Stimulated activated naive CD8-positive, alpha-beta T cell treated with anti-CD3 and anti-CD28 coated beads, Interleukin-15, Interleukin-2, amounts not matched to agents 100 ng/mL and 50 ng/mL, for 24 hours (primary cell): ENCODE results near the gene IGFBP7.
"Not testable (repeated sequence)": the region's sequence is repeated elsewhere in the genome, so short reads cannot be mapped to it uniquely, and the experiment has no call there.

ENCODE experiments used
- H3K27ac Mint-ChIP-seq: one replicate; pipeline ENCODE4 v1.8.0; 2021; ENCODE audit warnings: mild to moderate bottlenecking, mixed read lengths
- H3K27me3 Mint-ChIP-seq: one replicate; pipeline ENCODE4 v1.8.0; 2021; ENCODE audit warnings: mixed read lengths
- H3K36me3 Mint-ChIP-seq: one replicate; pipeline ENCODE4 v1.8.0; 2021; ENCODE audit warnings: low read depth, mixed read lengths
- H3K4me1 Mint-ChIP-seq: one replicate; pipeline ENCODE4 v1.8.0; 2021; ENCODE audit warnings: low read depth, mixed read lengths
- H3K4me3 Mint-ChIP-seq: one replicate; pipeline ENCODE4 v1.8.0; 2021; ENCODE audit warnings: mild to moderate bottlenecking, mixed read lengths
- H3K9me3 Mint-ChIP-seq: one replicate; pipeline ENCODE4 v1.8.0; 2021; ENCODE audit warnings: mixed read lengths

The IGFBP7 gene

DNA sequence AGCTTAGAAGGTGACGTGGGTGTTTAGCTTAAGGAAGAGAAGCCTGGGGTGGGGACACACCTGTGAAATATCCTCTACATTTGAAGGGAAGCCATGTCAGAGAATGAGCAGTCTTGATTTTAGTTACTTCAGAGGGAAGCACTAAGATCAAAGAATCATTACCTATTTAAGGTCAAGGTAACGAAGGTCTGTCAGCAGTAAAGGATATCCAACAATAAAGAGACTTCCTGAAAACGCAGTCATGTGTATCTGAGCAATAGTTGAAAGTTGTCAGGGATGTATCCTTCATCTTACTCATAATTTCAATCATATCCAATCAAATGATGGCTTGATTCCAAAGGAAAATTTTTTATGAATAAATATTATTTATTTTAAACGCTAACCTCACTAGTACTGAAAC, 33.5 kb downstream of the IGFBP7 start:
- H3K9me3 Mint-ChIP-seq: no peaks in the 10 kb centered on the region
- H3K36me3 Mint-ChIP-seq: no peaks in the 10 kb centered on the region
- peaks cover 4% of the 10 kb centered on the region for H3K4me1 Mint-ChIP-seq
- no peaks in the 10 kb centered on the region for H3K27me3 Mint-ChIP-seq
- no peak overlapping the region for H3K4me3 Mint-ChIP-seq
- no peak overlapping the region for H3K27ac Mint-ChIP-seq

- H3K4me1 Mint-ChIP-seq: no peaks in the 10 kb centered on the region
- no peak overlapping the region for H3K27ac Mint-ChIP-seq
- no peaks in the 10 kb centered on the region for H3K9me3 Mint-ChIP-seq
- H3K27me3 Mint-ChIP-seq: no peaks in the 10 kb centered on the region
- H3K4me3 Mint-ChIP-seq: no peak overlapping the region
- H3K36me3 Mint-ChIP-seq: no peaks in the 10 kb centered on the region
Observed at GRCh38 chr4:57075367-57075766, 34.8 kb downstream of the IGFBP7 start.

DNA sequence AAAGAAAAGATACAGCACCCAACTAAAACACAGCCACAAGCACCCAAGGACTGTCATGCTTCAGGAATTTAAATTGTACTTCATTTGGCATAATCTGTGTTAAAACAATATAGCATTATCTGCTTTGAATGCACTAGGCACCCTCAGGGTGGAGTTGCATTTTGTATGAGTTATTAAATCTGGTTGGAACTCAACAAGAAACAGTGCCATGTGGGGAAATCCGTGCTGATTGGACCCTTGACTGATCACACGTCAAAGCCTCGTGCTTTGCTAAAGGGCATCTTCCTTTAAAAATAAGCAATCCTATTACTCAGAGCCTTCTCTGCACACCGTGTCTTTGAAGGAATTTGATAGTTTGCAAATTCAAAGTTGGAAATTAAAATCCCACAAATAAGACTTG, 35.4 kb downstream of the IGFBP7 start:
- no peaks in the 10 kb centered on the region for H3K4me1 Mint-ChIP-seq
- no peaks in the 10 kb centered on the region for H3K27me3 Mint-ChIP-seq
- H3K4me3 Mint-ChIP-seq: no peak overlapping the region
- no peak overlapping the region for H3K27ac Mint-ChIP-seq
- no peaks in the 10 kb centered on the region for H3K9me3 Mint-ChIP-seq
- no peaks in the 10 kb centered on the region for H3K36me3 Mint-ChIP-seq

- Mint-ChIP-seq H3K4me1 (no peaks in the 10 kb centered on the region), H3K4me3 (no peak overlapping the region), H3K9me3 (no peaks in the 10 kb centered on the region), H3K36me3 (no peaks in the 10 kb centered on the region), H3K27ac (no peak overlapping the region), H3K27me3 (no peaks in the 10 kb centered on the region)
Observed at GRCh38 chr4:57073559-57073958, 36.6 kb downstream of the IGFBP7 start.

GRCh38 chr4:57071326-57071725, 38.9 kb downstream of the IGFBP7 start:
- Mint-ChIP-seq H3K4me3 (no peak overlapping the region), H3K27me3 (no peaks in the 10 kb centered on the region), H3K9me3 (no peaks in the 10 kb centered on the region), H3K36me3 (no peaks in the 10 kb centered on the region), H3K4me1 (no peaks in the 10 kb centered on the region), H3K27ac (no peak overlapping the region)

DNA sequence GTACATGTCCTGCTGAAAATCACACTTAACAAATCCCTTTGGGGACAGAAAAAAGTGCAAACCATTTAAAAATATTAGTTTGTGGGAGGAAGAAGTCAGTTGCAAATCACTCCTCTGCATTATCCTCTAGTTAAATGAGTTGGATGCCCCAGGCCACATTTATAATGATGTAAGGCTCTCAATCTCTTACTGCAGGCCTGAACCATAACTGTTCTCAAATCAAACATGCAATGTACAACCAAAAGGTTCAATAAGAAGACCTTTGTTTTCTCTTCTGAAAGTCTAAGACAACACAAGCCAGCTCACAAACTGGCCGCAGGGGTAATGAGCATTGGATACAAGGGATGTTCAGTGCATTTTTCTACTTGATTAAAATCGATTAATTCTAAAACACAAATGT, 39.7 kb downstream of the IGFBP7 start:
- no peaks in the 10 kb centered on the region for H3K4me1 Mint-ChIP-seq
- H3K27me3 Mint-ChIP-seq: no peaks in the 10 kb centered on the region
- no peak overlapping the region for H3K27ac Mint-ChIP-seq
- no peak overlapping the region for H3K4me3 Mint-ChIP-seq
- no peaks in the 10 kb centered on the region for H3K36me3 Mint-ChIP-seq
- no peaks in the 10 kb centered on the region for H3K9me3 Mint-ChIP-seq

DNA sequence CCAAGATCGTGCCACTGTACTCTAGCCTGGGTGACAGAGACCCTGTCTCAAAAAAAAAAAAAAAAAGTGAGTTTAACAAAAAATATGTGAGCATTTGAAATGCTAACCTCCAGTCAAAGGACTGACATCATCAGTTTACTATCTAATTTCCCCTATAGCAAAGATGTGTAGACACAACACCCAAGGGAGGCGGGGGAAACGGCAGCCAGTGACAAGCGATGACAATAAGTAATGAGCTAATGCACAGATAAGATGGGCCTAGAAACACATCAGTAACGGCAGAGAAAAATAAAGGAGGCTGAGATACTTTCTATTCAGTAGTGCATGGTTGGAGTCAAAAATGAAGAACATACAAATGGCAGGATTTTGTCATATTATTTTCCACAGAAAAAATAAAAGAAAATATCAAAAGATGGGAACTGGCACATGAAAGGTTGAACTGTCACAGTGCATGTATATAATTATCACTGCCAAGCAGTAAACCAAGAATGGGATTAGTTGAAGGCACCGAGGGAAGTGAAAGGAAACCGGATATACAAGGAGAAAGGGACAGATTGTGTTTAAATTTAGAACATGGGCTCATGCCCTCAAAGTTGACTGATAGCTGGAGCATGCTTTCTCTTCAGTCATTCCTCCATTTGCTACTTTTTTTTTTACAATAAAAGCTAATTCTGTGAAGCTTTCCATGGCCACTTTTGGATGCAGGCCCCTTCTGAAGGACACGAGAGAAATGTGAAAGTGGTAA, 41.8 kb downstream of the IGFBP7 start:
- H3K4me1 Mint-ChIP-seq: no peaks in the 10 kb centered on the region
- no peaks in the 10 kb centered on the region for H3K36me3 Mint-ChIP-seq
- H3K27me3 Mint-ChIP-seq: no peaks in the 10 kb centered on the region
- H3K4me3 Mint-ChIP-seq: no peak overlapping the region
- H3K9me3 Mint-ChIP-seq: no peaks in the 10 kb centered on the region
- H3K27ac Mint-ChIP-seq: no peak overlapping the region

DNA sequence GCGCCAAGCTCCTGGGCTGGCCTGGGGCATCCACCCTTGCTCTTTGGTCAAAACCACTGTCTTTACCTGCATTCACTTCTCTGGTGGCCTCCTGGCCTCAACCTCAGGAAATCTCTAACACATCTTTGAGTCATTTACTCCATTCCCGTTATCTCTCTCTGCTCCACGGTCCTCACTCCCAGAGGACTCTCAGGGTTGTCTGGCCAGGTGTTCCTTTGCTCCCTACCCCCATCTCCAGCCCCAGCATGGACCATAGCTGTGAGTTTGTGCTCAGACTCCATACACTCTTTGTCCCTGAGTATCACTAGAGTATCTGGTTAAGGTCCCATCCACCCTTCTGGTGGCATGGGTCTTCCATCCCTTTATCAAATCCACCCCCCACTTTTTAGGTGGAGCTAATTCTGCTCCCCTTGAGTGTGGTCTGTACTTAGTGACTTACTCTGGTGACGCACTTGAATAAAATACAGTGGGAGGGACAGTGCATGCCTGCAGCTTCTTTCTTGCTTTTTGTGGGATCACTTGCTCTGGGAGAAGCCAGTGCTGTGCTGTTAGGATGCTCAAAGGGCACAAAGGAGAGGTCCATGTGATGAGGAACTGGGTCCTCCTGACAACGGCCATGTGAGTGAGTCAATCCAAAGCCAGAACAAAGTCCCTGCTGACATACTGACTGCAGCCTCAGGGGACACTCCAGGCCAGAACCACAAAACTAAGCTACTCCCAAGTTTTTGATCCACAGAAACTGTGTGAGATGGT, 44.3 kb downstream of the IGFBP7 start:
- H3K9me3 Mint-ChIP-seq: no peaks in the 10 kb centered on the region
- no peaks in the 10 kb centered on the region for H3K4me1 Mint-ChIP-seq
- no peaks in the 10 kb centered on the region for H3K36me3 Mint-ChIP-seq

DNA sequence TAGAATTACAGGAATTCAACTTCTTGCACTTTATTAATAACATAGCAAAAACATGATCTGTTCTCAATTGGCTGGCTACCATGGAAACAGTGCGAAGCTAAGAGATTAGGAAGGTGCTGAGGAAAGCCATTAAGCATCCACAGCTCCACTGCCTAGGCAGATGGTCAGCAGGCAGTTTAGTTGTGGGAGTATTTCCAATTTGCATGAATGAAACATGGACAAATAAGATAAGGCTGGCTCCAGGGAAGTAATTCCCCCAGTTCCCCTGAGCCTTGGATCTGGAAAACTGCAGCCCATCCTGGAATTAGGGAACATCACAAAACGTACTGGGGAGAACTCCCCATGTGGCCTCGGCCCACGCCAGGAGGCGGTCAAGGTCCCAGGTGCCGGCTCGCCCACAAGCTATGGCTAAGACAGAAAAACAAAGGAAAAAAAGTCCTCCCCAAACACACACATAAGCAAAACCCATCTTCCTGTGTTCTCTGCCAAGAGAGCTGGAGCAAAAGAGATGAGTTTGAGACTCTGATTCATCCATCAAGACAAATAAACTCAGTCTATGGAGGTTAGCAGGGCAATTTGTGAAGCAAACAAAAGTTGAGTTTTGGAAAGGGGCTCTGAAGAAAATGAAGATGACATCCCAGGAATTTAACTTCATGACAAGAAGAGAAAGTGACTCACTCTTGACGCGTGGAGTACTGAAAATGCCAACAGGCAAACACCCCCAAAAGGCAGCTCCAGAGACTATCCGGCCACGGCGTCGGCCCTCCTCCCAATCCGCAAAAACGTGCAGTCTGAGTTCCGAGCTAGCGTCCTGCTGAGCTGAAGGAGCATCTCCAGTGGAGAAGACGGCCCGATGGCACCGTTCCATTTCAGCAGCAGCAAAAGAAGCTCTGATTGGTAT, 45.1 kb downstream of the IGFBP7 start:
- H3K36me3 Mint-ChIP-seq: no peaks in the 10 kb centered on the region
- H3K27ac Mint-ChIP-seq: no peak overlapping the region
- no peaks in the 10 kb centered on the region for H3K9me3 Mint-ChIP-seq
- H3K4me1 Mint-ChIP-seq: no peaks in the 10 kb centered on the region
- H3K4me3 Mint-ChIP-seq: no peak overlapping the region
- no peaks in the 10 kb centered on the region for H3K27me3 Mint-ChIP-seq

More for the DNA sequence above, 44.3 kb downstream of the IGFBP7 start:
- no peaks in the 10 kb centered on the region for H3K27me3 Mint-ChIP-seq
- no peak overlapping the region for H3K4me3 Mint-ChIP-seq
- no peak overlapping the region for H3K27ac Mint-ChIP-seq

GRCh38 chr4:57064120-57064519, 46.1 kb downstream of the IGFBP7 start:
- no peak overlapping the region for H3K4me3 Mint-ChIP-seq
- peaks cover 3% of the 10 kb centered on the region for H3K27me3 Mint-ChIP-seq

DNA sequence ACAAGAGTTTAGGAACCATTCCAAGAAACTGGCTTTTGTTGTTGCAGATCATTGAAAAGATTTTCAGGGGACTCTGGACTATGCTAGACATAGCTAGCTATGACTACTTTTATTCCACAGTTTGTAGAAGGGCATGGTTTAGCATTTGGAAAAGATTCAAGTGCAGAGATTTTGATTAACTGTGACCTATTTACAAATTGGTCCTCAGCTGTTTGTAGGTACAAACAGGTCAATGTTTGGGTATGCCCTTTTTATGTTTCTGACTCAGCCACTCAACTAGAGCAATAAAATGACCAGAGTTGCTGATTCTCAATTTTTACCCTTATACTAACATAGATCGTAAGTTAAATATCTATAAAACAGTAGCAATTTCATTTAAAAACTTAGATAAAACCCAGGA, 46.7 kb downstream of the IGFBP7 start:
- Mint-ChIP-seq H3K36me3 (no peaks in the 10 kb centered on the region), H3K27me3 (peaks cover 8% of the 10 kb centered on the region), H3K4me3 (no peak overlapping the region), H3K9me3 (no peaks in the 10 kb centered on the region), H3K27ac (no peak overlapping the region), H3K4me1 (no peaks in the 10 kb centered on the region)

More at GRCh38 chr4:57064120-57064519, 46.1 kb downstream of the IGFBP7 start:
- no peaks in the 10 kb centered on the region for H3K9me3 Mint-ChIP-seq
- H3K36me3 Mint-ChIP-seq: no peaks in the 10 kb centered on the region
- H3K27ac Mint-ChIP-seq: no peak overlapping the region
- H3K4me1 Mint-ChIP-seq: no peaks in the 10 kb centered on the region

- H3K9me3 Mint-ChIP-seq: no peaks in the 10 kb centered on the region
- no peaks in the 10 kb centered on the region for H3K36me3 Mint-ChIP-seq
- H3K4me1 Mint-ChIP-seq: no peaks in the 10 kb centered on the region
Observed at GRCh38 chr4:57061395-57061794, 48.8 kb downstream of the IGFBP7 start.

DNA sequence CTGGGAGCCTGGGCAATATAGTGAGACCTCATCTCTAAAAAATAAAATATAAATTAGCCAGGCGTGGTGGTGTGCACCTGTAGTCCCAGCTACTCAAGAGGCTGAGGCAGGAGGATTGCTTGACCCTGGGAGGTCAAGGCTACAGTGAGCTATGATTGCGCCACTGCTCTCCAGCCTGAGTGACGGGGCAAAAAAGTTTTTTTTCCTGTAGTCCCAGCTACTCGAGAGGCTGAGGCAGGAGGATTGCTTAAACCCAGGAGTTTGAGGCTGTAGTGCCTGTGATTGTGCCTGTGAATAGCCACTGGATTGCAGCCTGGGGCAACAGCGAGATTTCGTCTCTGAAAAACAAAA, 49.5 kb downstream of the IGFBP7 start:
- H3K4me1 Mint-ChIP-seq, H3K9me3 Mint-ChIP-seq, H3K27ac Mint-ChIP-seq, H3K4me3 Mint-ChIP-seq, H3K36me3 Mint-ChIP-seq: not testable (repeated sequence)
- peaks cover 21% of the 10 kb centered on the region for H3K27me3 Mint-ChIP-seq

More at GRCh38 chr4:57061395-57061794, 48.8 kb downstream of the IGFBP7 start:
- no peak overlapping the region for H3K27ac Mint-ChIP-seq
- peaks cover 16% of the 10 kb centered on the region for H3K27me3 Mint-ChIP-seq
- no peak overlapping the region for H3K4me3 Mint-ChIP-seq

- Mint-ChIP-seq H3K36me3 (no peaks in the 10 kb centered on the region), H3K27me3 (peaks cover 21% of the 10 kb centered on the region), H3K4me1 (no peaks in the 10 kb centered on the region), H3K4me3 (no peak overlapping the region), H3K27ac (no peak overlapping the region), H3K9me3 (no peaks in the 10 kb centered on the region)
Observed at GRCh38 chr4:57059890-57060716, 50.1 kb downstream of the IGFBP7 start.
